Endometrial microvascular endothelial cells (primary cell): Measurements from ENCODE around the gene HASPIN. TPM values are rescaled to one million over a fixed set of nuclear protein-coding genes. Genes with fewer than 3 reads are reported as not detected.

Experiments used
- in situ Hi-C: cut with HindIII; loops from 2 replicates; pipeline ENCODE4 v1.10.0; 2017; ENCODE audit warnings: low sequenced_read_pairs, low pct_unique_long_range_greater_than_20kb; ENCODE audit errors: inconsistent ontology term
- total RNA-seq: library from RNA; depleted of rRNA; stranded (reverse); fragments of >200 nt; gene quantifications from one replicate; pipeline ENCODE4 v1.2.3, GENCODE V29; 2015; ENCODE audit errors: inconsistent ontology term

The HASPIN gene
- total RNA-seq, 1 donor from 2014 or later: 17.2 TPM

DNA sequence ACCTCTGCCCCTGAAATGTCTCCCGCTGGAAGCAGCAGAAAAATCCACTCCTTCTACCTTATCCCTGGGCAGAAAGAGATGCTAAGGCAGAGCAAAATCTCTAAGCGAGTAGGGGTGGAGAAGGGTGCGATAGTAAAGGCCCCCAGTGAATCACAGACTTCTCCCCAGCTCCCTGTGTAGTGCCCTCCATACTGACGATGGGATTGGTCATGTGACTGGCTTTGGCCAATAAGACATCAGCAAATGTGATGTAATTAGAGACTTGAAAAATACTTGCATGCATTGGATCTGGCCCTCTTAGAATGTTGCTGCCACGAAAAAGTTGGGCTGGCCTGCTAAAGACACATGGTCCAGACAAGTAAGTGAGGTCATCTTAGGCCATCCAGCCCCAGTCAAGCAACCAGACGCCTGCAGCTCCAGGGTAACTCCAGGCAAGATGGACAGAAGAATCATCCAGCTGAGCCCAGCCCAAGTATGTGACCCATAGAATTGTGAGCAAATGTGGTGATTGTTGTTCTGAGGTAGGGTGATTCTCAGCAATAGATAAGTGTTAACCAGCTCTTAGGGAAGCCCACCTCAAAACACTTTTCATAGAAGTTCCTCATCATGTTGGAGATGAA, 36.0 kb downstream of the HASPIN start:
- in situ Hi-C loops: no loop called here

DNA sequence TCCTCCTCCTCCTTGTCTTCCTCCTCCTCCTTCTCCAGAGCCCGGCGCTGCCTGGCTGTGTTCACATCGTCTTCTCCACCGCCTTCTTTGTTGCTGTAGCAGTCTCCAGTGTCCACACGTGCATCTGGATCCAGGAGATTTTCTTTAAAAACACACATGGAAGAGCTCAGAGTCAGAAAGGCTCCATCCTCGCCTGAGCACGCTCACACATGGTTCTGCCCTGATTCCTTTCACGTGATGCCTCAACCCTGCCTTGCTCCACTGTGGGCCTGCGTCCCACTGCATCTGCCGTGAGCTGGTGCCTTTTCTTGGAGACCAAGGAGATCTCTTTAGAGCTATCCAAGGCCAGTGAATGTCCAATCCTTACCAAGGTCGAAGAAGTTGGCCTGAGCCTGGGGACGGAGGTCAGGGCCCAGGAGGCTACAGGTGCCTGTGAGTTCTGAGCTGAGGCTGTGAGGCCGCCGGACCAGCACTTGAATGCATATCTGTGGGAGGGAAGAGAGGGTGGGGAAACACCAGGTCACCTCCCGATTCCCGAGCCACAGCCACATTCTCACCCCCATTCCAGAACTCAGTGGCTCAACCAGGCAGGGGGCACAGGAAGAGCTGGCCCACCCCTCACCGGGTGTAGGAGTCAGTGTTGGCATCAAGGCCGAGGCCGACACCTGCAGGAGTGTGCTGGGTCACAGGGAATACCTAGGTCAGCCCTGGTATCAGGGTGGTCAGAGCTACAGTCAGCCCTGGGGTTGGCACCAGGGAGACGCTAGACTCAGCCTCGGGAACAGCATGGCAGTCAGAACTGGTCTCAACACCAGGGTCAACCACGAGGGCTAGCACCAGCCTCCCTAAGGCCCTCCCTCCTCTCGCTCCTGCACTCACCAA, 37.6 kb downstream of the HASPIN start:
- in situ Hi-C loops: no loop called here

GRCh38 chr17:3761918-3762380, 38.2 kb downstream of the HASPIN start:
- in situ Hi-C loops: no loop called here

DNA sequence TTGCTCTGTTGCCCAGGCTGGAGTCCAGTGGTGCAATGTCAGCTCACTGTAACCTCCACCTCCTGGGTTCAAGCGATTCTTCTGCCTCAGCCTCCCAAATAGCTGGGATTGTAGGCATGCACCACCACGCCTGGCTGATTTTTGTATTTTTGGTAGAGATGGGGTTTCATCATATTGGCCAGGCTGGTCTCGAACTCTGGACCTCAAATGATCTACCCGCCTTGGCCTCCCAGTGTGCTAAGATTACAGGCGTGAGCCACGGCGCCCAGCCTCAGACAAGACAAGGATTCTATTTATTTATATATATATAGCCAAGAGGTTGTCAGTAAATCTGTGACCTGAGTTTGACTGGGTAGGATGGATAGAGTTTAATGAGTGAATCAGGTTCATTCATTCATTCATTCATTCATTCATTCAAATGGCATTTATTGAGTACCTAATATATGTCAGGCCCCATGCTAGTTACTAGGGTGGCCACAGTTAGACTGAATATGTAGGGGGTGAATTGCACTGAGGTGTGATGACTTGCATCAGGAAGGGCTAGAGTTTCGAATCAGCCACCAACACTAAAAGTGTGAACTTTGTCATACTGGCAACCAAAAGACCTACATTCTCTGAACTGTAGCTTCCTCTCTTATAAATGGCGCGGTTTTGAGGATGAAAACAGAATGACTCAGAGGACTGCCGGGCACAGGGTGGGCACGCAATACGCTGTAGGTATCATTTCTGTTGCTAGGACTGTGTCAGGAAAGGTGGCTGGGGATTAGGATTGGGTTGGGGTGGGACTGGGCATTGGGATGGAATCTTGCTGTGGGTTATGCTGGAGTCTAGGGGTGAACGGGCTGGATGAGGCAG, 39.4 kb downstream of the HASPIN start:
- in situ Hi-C loops: no loop called here

DNA sequence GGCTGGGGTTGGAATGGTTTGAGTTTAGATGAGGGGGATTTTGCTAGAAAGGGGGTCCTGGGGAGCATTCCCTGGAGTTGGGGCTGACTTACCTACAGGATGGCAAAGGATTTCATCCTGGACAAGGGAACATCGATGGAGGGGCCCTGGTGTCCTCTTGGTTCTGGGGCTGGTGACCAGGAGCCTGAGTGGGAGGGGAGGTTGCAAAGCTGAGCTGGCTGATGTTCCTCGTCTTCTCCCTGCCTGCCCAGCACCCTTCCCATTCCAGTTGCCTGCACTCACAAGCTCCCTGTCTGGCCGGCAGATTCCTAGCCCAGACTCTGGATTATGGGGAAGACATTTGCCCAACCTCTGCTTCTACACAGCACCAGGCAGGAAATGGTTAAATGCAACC, 40.1 kb downstream of the HASPIN start:
- in situ Hi-C loops: no loop called here

- in situ Hi-C loops: no loop called here
These were observed 42.3 kb downstream of the HASPIN start for GRCh38 chr17:3765981-3766380.

- in situ Hi-C loops: no loop called here
These were observed 43.1 kb downstream of the HASPIN start for GRCh38 chr17:3766779-3767178.

- in situ Hi-C loops: no loop called here
These were observed 44.6 kb downstream of the HASPIN start for GRCh38 chr17:3768341-3768740.

DNA sequence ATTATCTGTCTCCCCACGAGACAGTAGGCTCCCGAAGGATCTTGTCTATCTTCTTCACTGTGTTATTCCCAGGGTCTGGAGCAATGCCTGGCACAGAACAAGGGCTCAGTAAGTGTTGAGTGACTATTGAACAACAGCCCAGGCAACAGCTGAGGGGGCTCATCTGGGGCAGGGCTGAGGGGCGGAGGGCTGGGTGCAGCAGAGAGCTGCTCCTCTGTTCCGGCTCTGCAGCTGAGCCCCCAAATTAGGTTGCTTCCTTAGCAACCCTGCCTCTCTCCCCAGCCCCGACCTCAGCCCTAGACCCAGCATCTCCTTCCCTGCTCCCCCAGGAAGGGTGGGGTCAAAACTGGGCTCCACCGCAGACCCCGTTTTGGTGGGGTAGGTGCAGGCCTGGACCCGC, 45.1 kb downstream of the HASPIN start:
- in situ Hi-C loops: no loop called here

GRCh38 chr17:3770466-3770865, 46.8 kb downstream of the HASPIN start:
- in situ Hi-C loops: no loop called here

DNA sequence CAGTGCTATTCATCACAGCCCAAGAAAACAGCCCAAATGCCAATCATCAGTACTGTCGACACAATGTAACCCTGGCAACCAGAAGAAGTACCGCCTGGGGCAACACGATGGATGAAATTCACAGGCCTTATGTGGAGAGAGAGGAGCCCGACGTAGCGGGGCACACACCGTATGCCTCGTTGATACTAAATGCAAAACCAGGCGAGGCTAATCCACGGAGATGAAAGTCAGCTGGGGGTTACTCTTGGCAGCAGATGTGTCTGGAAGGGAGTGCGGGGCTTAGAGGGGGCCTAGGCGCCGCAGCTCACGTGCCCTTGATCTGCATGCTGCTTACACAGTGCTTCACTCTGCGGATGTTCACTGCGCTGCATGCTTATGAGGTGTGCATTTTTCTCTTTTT, 47.4 kb downstream of the HASPIN start:
- in situ Hi-C loops: no loop called here

GRCh38 chr17:3772764-3773163, 49.1 kb downstream of the HASPIN start:
- in situ Hi-C loops: no loop called here

DNA sequence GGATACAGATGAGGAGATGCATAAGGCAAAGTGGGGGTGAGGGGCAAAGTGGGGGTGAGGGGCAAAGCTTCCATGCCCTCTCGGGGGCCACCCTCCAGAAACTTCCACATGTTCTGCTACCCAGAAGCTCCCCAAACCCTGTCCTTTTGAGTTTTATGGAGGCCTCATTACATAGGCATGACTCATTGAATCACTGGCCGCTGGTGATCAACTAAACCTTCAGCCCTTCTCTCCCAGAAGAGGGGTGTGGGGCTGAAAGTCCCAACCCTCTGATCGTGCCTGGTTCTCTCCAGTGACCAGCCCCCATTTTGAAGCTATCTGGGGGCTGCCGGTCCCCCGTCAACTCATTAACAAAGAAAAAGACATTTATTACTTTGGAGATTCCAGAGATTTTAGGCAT, 49.8 kb downstream of the HASPIN start:
- in situ Hi-C loops: no loop called here

DNA sequence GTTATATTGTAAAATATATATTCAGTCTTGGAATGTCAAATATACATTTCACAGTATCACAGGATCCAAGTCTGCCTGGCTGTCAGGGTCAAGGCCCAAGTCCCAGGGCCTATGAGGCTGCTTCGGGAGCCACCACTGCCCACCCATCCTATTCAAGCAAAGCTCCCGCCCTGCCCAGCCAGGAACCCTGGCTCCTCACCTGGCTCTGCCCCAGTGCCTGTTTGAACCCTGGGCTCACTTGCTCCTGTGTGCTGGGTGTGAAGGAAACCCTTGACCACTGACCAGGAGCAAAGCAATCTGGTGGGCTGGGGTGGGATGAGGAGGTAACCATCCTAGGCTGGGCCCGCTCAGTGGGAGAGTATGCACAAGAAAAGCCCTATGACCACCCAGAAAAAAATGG, 50.3 kb downstream of the HASPIN start:
- in situ Hi-C loops: no loop called here

Other genes with a start within 250 kb of the HASPIN start
- not detected for gene ASPA, start 247.9 kb upstream of the HASPIN start, total RNA-seq
- not detected for gene TRPV3, start 166.1 kb upstream of the HASPIN start, total RNA-seq
- 1.5 TPM for gene TRPV1, start 114.5 kb upstream of the HASPIN start, total RNA-seq
- gene SHPK, start 87.7 kb upstream of the HASPIN start, total RNA-seq: 25.1 TPM
- gene CTNS, start 87.1 kb upstream of the HASPIN start, total RNA-seq: 43.9 TPM
- 367 TPM for gene TAX1BP3, start 55.3 kb upstream of the HASPIN start, total RNA-seq
- gene EMC6, start 55.1 kb upstream of the HASPIN start, total RNA-seq: 48.8 TPM
- gene P2RX5, start 27.7 kb upstream of the HASPIN start, total RNA-seq: 0.84 TPM
- gene ITGAE, start 77.3 kb downstream of the HASPIN start, total RNA-seq: 23.0 TPM
- gene NCBP3, start 122.3 kb downstream of the HASPIN start, total RNA-seq: 29.1 TPM
- 2.9 TPM for gene CAMKK1, start 169.2 kb downstream of the HASPIN start, total RNA-seq
- gene P2RX1, start 192.6 kb downstream of the HASPIN start, total RNA-seq: not detected
- 0.84 TPM for gene ATP2A3, start 240.5 kb downstream of the HASPIN start, total RNA-seq